ENCODE measurements around the gene PCDHGC5. TPM values are rescaled to one million over a fixed set of nuclear protein-coding genes. Genes with fewer than 3 reads are reported as not detected.

Gene PCDHGC5
- total and polyA plus RNA-seq, 2 of the 8 experiments (the other 6 are each of a cell fraction or from before 2014, with no cell fraction given): 0.41 to 1.1 TPM

GRCh38 chr5:141484310-141484640 is 4.6 kb upstream of the PCDHGC5 start:
- Histone ChIP-seq H2BK15ac (ENCODE audit: low read length) (no peak overlapping the region), H4K8ac (ENCODE audit: extremely low read depth, insufficient read depth, low read length) (no peak overlapping the region), H3K14ac (ENCODE audit: insufficient read length) (no peak overlapping the region), H2BK12ac (ENCODE audit: low read depth, low read length) (no peak overlapping the region), H2AFZ (ENCODE audit: low read length) (no peak overlapping the region), H4K20me1 (replicated peaks in 1 of 2; ENCODE audit: control insufficient read depth in 1 of 2, insufficient read depth in 2 of 2, low read length in 2 of 2) (peaks cover 11 to 16% of the 10 kb centered on the region in 2 experiments), H4K5ac (ENCODE audit: insufficient read length, low read depth, low read length) (peak overlapping the region; percentile 51), H3K36me3 (ENCODE audit: control insufficient read depth in 2 of 4, insufficient read depth in 4 of 4, low read length in 3 of 4) (no peaks in the 10 kb centered on the region), H3K23me2 (ENCODE audit: low read depth, low read length) (peaks cover 11% of the 10 kb centered on the region), H2BK20ac (ENCODE audit: low read length) (no peak overlapping the region), H3K79me1 (ENCODE audit: low read depth, low read length) (no peaks in the 10 kb centered on the region; the same call in 1 of the 2 replicates), H4K91ac (replicated peaks; ENCODE audit: insufficient read length, low read length) (no peak overlapping the region), H3K27me3 (replicated peaks in 1 of 4; ENCODE audit: control insufficient read depth in 3 of 4, extremely low read depth in 1 of 4, insufficient read depth in 3 of 4, low read length in 3 of 4) (peaks cover 7 to 19% (median 16%) of the 10 kb centered on the region in 4 experiments), H3K23ac (ENCODE audit: insufficient read length) (no peak overlapping the region), H3K27ac (ENCODE audit: low read depth, low read length) (peak overlapping the region; percentile 5; the same call in 1 of the 2 replicates), H2BK120ac (replicated peaks; ENCODE audit: low read depth, low read length) (no peak overlapping the region), H3K4me3 (ENCODE audit: extremely low read depth in 1 of 4, insufficient read depth in 2 of 4, low read depth in 3 of 4, low read length in 4 of 4) (peak overlapping the region; percentile 56 to 78 (median 69); a peak in 5 of 8 replicates), H3K9ac (replicated peaks in 1 of 4; ENCODE audit: extremely low read depth in 1 of 4, low read depth in 3 of 4, low read length in 3 of 4) (no peak overlapping the region), H3K4me1 (replicated peaks in 1 of 4; ENCODE audit: control insufficient read depth in 3 of 4, insufficient read depth in 4 of 4, low read length in 3 of 4) (peaks cover 5 to 20% (median 12%) of the 10 kb centered on the region in 4 experiments), H3K4ac (replicated peaks; ENCODE audit: insufficient read length, low read depth, low read length) (no peak overlapping the region), H3K9me3 (ENCODE audit: insufficient read depth in 2 of 2, low read depth in 1 of 2, low read length in 1 of 2) (no peaks in the 10 kb centered on the region), H3K18ac (ENCODE audit: extremely low read depth, low read length) (no peak overlapping the region), H2AK5ac (ENCODE audit: low read depth, low read length) (no peak overlapping the region), H3K79me2 (ENCODE audit: control insufficient read depth in 1 of 2, insufficient read depth in 2 of 2, low read length in 2 of 2) (peaks cover 0 to 3% of the 10 kb centered on the region in 2 experiments; a peak in 1 of 4 replicates), H2BK5ac (ENCODE audit: low read depth, low read length) (no peak overlapping the region), H3K56ac (replicated peaks; ENCODE audit: insufficient read length, low read depth, low read length) (no peak overlapping the region), H3K4me2 (ENCODE audit: insufficient read depth in 1 of 2, low read depth in 2 of 2, low read length in 2 of 2) (peak overlapping the region; percentile 98)
- TF ChIP-seq JUND (IDR thresholded peaks at IDR 0.05; ENCODE audit: low read length): no peak
- TF ChIP-seq SP2 (IDR thresholded peaks at IDR 0.05; ENCODE audit: low read length): no peak
- TF ChIP-seq TCF12 (IDR thresholded peaks at IDR 0.05; ENCODE audit: low read depth, low read length): no peak
- TF ChIP-seq TAF1 (IDR thresholded peaks at IDR 0.05; ENCODE audit: low read depth, low read length): no peak
- peak; percentile 64 for TF ChIP-seq ASH2L (IDR thresholded peaks at IDR 0.05; ENCODE audit: low read length)
- TF ChIP-seq CBX5 (IDR thresholded peaks at IDR 0.05; ENCODE audit: low read depth, low read length): no peak
- ChIA-PET POLR2A (ENCODE audit: partially characterized antibody) (interaction anchor here (0.9 to 3.5 kb wide), 5 partner anchors 10 to 31 kb away, joined by 4 to 25 read pairs (median 6); no protein-coding TSS in a partner anchor), CTCF (ENCODE audit: partially characterized antibody) (interaction anchor here (0.6 to 14.3 kb wide), 17 partner anchors 7 to 645 kb away, joined by 3 to 164 read pairs (median 7); partner anchors contain the start of genes PCDHB9, PCDHGA10, PCDHGA11 and PCDHGB1)
- DNase-seq (ENCODE audit: low read depth in 1 of 2, low spot score in 2 of 2) (no peak), FAIRE-seq (peak; percentile 63)
- 8% methylated on average over 4 of the region's 4 CpGs; no CpG with 5 or more reads in 1 of the 2 experiments for WGBS, 2 experiments (ENCODE audit: extremely low coverage in 1 of 2, insufficient coverage in 1 of 2, insufficient read length in 1 of 2, insufficient replicate concordance in 2 of 2, low coverage in 1 of 2, low lambda C conversion rate in 2 of 2, missing lambda C conversion rate in 1 of 2)

All from H1 (cell line).